ENCODE data around the gene SLC22A23.

Gene SLC22A23

GRCh38 chr6:3282476-3283236, 174.2 kb downstream of the SLC22A23 start:
- no peak for TF ChIP-seq CTCF (IDR thresholded peaks at IDR 0.05; ENCODE audit: insufficient read depth, missing control alignments)
- DNase-seq (ENCODE audit: insufficient read length, low spot score) (no peak), FAIRE-seq (no peak)

- FAIRE-seq (no peak), DNase-seq (ENCODE audit: insufficient read length, low spot score) (no peak)
- TF ChIP-seq CTCF (IDR thresholded peaks at IDR 0.05; ENCODE audit: insufficient read depth, missing control alignments), result no peak
Observed at GRCh38 chr6:3281631-3282475, 175.0 kb downstream of the SLC22A23 start.

GRCh38 chr6:3280866-3281465, 175.9 kb downstream of the SLC22A23 start:
- no peak for TF ChIP-seq CTCF (IDR thresholded peaks at IDR 0.05; ENCODE audit: insufficient read depth, missing control alignments)
- FAIRE-seq, result no peak
- DNase-seq (ENCODE audit: insufficient read length, low spot score), result no peak

GRCh38 chr6:3280091-3280490, 176.8 kb downstream of the SLC22A23 start:
- no peak for TF ChIP-seq CTCF (IDR thresholded peaks at IDR 0.05; ENCODE audit: insufficient read depth, missing control alignments)
- DNase-seq (ENCODE audit: insufficient read length, low spot score) (no peak), FAIRE-seq (no peak)

GRCh38 chr6:3278691-3279090, 178.2 kb downstream of the SLC22A23 start:
- no peak for FAIRE-seq
- TF ChIP-seq CTCF (IDR thresholded peaks at IDR 0.05; ENCODE audit: insufficient read depth, missing control alignments), result no peak
- DNase-seq (ENCODE audit: insufficient read length, low spot score), result no peak

GRCh38 chr6:3277851-3278416, 178.9 kb downstream of the SLC22A23 start:
- FAIRE-seq, result no peak
- TF ChIP-seq CTCF (IDR thresholded peaks at IDR 0.05; ENCODE audit: insufficient read depth, missing control alignments), result no peak
- no peak for DNase-seq (ENCODE audit: insufficient read length, low spot score)

All from D721Med (cell line).